GM19239 (cell line): Measurements from ENCODE around the gene NCAPH2.

Experiments
- DNase-seq: peaks from one replicate; pipeline ENCODE4 v3.0.0; 2011; ENCODE audit warnings: low spot score; ENCODE audit not compliant: insufficient read length
- FAIRE-seq: peaks from 2 replicates; lab custom pipeline; 2011; peaks lifted over from hg19 to GRCh38; lab: Jason Lieb, UNC

NCAPH2 gene

DNA sequence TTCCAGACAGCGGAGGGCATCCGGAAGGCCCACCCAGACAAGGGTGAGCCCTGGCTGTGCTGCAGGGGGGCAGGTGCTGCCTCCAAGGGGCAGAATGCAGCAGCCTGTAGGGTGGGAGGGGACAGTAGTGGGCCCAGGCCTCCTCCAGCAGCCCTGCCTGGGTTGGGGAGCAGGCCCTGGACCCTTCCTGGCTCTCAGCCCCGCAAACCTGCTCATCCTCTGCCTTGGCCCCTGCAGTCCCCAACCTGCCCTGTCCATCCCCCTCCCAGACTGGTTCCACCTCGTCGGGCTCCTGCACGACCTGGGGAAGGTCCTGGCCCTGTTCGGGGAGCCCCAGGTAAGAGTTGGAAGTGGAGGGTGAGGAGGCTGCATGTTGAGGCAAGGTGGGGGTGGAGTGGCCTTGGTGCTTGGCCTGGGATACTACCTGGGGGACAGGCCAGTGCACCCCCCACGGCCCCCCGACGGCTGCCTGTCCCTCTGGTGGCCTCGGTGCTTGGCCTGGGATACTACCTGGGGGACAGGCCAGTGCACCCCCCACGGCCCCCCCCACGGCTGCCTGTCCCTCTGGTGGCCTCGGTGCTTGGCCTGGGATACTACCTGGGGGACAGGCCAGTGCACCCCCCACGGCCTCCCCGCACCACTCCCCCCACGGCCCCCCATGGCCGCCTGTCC, 19.9 kb upstream of the NCAPH2 start:
- no peak for FAIRE-seq

DNA sequence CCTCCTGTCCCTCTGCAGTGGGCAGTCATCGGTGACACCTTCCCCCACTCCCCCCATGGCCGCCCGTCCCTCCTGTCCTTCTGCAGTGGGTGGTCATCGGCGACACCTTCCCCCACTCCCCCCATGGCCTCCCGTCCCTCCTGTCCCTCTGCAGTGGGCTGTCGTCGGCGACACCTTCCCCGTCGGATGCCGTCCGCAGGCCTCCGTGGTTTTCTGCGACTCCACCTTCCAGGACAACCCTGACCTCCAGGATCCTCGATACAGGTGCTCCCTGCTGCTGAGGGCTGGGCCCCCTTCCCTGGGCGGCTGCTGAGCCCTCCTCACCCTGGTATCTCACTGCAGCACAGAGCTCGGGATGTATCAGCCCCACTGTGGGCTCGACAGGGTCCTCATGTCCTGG, 19.1 kb upstream of the NCAPH2 start:
- no peak for FAIRE-seq
- DNase-seq: no peak

More for the DNA sequence above, 19.9 kb upstream of the NCAPH2 start:
- no peak for DNase-seq

DNA sequence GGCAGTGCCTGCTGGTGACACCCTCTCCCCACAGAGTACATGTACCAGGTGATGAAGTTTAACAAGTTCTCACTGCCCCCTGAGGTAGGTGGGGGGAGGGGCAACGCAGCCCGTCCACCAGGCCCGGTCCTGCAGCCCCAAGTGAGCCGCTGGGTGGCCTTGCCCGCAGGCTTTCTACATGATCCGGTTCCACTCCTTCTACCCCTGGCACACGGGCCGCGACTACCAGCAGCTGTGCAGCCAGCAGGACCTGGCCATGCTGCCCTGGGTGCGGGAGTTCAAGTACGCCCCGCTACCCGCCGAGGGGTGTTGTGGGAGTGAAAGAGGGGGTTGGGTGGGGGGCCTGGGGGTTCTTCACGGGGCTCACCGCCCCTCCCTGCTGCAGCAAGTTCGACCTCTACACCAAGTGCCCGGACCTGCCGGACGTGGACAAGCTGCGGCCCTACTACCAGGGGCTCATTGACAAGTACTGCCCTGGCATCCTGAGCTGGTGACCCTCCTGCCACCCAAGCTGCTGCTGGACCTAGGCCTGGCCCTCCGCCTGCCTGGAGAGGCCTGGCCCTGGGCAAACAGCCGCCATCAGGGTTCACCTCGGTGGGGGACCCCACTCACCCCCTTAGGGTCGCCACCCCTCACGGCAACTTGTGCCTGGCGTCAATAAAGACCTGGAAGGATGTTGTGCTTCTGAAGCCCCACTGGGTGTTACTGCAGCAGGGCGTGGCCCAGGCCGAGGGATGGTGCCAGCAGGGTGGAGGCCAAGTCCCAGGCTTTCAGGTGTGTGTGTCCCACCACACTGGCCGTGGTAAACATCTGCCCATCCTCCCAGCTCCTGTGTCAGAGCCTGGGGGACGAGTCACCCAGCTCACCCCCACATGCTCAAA, 18.4 kb upstream of the NCAPH2 start:
- no peak for DNase-seq
- FAIRE-seq: no peak

DNA sequence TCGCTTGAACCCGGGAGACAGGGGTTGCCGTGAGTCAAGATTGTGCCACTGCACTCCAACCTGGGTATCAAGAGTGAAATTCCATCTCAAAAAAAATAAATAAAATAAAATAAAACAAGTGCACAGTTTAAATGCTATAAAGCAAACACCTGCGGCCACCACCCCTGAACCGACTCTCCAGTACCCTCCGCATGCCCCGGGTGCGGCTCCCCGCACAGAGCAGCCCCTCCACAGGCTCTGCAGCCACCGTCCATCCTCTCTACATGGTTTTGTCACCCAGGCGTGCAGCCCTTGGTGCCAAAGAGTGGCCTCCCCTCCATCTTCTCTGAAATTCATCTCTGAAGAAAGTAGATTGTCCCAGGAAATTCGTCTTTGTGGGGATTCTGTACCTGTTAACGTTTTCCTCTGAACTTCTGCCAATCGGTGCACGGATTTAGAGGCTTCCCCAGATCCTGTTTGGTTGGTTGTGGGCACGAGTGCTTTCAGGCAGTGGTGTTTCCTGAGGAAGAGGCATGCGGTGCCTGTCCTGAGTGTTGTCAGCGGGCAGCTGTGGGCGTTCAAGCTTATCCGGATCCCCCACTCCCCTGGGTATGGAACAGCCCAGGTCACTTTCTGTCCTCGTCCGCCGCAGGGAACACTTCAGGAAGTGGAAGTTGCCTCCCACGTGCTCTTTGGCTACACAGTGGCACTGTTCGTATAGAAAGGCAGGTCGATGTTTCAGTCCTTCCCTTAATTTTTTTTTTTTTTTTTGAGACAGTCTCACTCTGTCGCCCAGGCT, 17.3 kb upstream of the NCAPH2 start:
- no peak for DNase-seq
- peak; percentile 4 for FAIRE-seq

DNA sequence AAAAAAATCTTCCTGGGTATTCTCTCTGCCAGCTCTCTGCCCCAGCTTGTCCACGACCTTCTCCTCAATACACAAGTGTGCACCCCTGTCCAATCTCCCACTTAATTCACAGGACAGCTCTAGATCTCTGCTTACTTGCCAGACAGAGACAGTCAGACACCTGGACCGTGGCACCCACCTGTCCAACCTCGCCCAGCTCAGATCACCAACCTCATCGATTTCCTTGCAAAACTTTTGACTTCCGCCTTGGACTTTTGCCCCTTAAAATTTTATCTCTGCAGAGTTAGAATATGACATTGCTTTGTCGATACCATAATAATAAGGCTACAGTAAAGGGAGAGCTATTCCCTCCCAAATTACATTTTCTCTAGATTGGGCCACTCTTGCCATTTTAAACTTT, 10.9 kb upstream of the NCAPH2 start:
- FAIRE-seq: no peak

DNA sequence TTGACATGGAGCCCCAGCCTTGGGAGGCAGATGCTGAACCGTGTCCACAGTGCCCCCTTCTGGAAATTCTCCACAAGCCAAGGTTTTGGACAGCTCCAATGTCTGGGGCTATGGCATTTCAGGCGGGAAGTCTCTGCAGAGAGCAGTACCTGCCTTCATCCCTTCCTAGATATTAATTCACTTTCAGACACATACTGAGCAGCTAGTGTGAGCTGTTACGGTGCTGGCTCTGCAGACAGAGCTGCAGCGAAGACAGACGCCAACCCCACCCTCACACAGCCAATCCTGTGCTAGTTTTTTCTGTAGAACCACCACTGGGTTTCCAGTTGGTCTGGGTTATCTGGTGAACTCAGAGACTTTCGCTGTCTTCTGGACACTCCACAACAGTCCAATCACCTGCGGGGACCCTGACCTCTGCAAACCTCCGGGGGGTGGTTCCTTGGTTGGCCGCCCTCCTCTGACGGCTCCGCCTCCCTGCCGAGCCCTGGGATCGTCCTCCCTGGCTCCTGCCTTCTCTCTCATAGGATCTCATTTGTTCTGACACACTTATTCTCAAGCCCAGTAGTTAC, 9.6 kb upstream of the NCAPH2 start:
- peak; percentile 97 for FAIRE-seq
- DNase-seq: no peak

More for the DNA sequence above, 10.9 kb upstream of the NCAPH2 start:
- DNase-seq: no peak

DNA sequence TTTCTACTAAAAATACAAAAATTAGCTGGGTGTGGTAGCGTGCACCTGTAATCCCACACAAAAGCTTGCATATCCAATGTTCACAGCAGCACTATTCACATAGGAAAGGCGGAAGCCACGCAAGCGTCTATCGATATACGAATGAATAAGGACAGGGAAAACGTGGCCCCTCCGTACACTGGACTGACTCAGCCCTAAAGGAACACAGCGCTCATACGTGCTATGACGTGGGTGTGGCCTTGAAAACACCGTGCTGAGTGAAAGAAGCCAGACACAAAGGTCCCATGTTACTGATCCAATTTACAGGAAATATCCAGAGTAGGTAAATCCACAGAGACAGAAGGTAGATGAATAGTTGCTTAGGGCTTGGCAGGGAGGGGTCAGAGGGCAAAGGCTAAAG, 7.6 kb upstream of the NCAPH2 start:
- FAIRE-seq: no peak
- no peak for DNase-seq

DNA sequence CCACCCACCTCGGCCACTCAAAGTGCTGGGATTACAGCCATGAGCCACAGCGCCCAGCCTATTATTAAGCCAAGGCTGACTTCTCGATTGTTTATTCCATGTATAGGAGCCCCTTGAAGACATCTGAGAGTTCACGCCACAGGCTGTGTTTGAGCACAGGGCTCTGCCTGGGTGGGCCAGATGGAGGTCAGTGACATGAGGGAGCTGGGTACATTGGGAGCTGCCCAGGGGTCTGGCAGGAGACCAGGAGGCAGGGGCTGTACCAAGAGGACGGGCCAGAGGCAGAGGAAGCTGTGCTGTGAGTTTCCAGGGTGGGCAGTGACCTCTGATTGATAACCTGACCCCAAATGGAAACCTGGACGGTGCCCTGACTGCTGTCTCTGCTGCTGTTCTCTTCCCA, 5.9 kb upstream of the NCAPH2 start:
- FAIRE-seq (no peak), DNase-seq (no peak)

DNA sequence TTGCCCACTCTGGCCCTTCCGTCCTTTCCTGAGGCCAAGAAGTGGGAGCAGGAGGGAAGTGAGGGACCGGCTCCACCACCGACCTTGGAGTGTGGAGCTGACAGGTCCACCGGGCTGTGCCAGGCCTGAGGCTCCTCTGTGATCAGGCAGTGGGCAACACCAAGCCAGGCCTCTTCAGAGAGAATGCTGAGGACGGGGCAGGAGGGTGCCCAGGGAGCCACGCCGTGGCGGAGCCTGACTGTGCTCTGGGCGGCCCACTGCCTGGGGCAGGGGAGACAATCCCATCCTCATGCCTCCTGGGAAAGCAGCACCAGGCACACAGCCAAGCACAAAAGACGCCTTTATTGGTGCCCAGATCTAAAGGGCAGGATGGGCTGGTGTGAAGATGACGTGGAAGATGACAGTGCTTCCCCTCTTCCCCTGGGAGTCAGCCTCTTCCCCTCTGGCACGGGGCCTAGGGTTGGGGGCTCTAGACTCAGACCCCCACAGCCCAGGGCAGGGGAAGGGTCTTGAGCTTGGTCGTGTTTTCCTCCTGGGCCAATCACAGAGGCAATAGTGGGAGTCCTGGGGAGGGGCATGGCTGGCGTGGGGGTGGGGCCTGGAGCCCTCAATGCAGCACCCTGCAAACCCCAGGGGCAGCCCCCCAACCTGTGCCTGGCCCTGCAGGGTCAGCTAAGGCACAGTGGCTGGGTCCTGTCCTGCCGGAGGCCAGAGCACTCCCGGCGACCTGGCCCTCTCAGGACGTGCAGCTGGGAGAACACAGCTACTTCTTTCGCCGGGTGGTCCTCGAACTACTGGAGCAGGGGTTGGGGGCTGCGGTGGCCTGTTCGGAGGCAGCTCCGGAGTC, 5.2 kb upstream of the NCAPH2 start:
- no peak for DNase-seq
- no peak for FAIRE-seq

DNA sequence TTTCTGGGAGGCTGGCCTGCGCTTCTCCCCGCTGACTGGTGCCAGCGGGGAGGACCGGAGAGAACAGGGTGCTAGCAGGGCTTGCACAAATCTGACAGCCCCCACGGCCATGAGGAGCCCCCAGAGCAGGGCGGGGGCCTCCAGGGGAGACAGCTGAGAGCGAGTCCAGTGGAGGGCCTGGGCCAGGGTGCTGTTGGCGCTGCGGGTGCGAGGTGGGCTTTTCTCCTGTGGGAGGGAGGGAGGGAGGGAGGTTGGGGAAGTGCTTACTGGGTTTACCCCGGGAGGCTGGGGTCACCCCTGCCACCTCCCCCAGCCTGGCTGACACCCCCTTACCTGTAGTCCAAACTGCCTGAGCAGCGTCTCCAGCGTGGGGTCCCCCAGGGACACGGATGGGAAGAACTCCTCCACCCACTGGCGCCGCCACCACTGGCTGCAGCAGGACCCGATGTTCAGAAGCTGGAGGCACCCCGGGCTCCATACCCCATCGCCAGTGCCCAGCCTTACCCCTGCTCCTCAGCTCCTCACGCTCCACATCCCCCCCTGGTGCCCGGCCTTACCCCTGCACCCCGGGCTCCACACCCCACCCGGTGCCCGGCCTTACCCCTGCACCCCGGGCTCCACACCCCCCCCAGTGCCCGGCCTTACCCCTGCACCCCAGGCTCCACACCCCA, 4.4 kb upstream of the NCAPH2 start:
- FAIRE-seq (no peak), DNase-seq (no peak)

DNA sequence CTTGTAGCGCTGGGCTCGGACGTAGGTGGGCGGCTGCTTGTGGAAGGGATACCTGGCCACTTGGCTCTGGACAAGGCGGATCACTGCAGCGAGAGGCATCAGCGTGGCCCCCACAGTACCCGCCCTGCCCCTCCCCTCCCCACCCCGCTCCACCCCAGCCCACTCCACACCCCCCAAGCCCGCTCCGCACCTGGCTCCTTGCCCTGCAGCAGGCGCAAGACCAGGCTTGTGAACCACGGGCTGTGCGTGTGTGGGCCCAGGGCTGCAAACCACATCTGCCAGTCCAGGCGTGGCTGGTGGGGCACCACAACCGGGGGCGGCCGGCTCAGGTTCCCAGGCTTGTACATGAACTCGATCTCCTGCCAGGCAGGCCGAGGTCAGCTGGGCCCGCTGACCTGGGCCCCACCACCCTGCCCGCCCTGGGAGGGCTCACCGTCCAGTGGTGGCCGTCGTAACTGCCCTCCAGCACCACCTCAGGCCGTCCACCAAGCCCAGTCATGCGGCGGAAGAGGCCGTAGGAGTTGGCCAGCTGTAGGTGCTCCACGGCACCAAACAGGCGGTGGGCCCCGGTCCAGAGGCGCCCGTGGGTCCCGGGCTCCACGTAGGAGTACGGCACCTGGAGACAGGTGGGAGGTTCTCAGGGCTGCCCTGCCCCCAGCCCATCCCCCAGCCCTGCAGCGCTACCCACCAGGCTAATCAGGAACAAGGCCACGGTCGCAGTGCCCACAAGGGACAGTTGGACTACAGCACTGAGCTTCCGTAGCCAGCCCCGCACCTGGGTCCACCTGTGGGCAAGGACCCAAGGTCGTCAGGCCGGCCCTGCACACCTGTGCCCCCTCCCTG, 3.4 kb upstream of the NCAPH2 start:
- FAIRE-seq: no peak
- DNase-seq: no peak

DNA sequence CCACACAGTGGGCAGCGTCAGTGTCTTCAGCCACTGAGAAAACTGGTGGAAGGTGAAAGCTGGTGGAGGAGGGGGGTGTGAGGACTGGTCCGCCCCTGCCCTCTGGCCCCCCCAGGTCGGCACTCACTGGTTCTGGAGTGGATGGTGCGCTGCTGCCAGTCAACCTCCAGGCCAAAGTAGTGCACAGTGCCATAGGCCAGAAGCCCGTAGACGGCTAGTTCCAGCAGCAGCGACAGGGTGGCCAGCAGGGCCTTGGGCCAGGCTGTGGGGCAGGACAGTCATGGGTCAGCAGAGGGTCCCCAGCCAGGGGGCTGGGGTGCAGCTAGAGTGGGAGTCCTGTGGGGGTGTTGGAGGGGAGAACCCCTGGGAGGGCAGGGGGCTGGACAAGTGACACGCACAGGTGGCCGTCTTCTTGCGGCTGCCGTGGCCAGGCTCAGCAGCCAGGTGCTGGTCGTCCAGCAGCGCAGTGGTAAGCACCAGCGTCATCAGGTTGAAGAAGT, 2.7 kb upstream of the NCAPH2 start:
- DNase-seq (no peak), FAIRE-seq (no peak)

DNA sequence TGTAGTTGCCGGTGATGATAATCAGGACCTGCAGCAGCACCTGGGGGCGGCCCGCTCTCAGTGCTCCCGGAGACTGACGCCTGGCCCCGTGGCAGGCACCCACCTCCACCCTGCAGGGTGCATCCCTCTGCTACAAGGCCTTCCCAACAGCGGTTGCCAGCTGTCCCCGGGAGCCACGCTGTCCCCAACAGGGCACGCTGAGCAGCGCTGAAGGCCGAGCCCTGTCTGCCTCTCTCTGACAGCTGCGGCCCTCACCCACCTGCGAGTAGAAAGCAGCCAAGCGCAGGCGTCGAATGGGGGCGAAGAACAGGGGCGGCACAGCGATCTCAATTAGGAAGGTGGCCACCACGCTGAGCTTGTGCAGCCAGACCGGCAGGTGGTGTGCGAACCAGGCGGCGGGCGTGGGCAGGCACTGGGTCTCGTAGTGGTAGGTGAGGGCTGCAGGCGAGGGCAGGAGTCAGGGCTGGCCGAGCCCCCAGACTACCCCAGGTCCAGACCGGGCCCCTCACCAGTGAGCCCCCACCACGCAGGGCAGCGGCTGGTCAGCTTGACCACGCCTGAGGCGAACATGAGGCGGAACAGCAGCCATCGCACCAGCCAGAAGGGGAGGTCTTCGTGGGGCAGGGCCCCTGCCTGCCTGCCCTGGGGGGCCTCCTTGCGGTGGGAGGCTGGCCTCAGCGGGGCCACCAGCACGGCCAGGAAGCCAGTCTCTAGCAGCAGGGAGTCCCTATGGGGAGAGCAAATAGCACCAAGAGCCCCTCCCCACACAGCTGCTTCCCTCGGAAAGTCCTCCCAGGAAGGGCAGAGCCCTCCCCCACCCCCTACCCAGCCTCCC, 2.0 kb upstream of the NCAPH2 start:
- no peak for DNase-seq
- no peak for FAIRE-seq

DNA sequence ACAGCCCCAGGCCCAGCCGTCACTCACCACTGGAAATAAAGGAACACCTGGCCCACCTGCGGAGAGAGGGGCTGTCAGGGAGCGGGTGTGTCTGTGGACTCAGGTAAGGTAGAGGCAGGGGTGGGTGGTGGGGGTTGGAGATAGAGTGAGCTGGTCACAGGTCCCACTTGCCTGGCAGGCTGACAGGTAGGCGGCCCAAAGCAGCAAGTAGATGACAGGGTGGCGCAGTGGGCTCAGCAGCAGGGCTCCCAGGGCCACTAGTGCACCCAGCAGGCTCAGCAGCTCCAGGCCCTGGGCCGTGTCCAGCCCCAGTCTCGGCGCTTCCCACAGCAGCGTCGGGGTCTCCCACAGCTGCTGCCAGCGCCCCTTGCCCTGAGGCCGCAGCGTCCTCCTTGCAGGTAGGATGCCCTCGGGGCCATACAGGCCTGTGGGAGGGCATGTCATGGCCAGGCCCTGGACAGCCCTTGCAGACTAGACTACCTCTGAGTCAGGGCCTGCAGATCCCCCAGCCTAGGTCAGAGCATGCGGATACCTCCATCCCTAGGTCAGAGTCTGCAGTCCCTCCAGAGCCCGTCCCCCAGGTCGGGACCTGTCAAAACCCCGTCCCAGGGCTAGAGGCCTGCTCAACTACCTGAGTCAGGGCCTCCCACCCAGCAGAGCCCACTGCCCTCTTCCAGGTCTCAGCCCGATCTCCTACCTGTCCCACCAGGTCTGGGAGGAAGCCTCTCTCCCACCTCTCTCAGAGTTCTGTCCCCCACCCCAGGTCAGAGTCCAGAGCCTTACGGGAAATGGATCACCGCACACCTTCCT, 1.2 kb upstream of the NCAPH2 start:
- DNase-seq: no peak
- FAIRE-seq: no peak

DNA sequence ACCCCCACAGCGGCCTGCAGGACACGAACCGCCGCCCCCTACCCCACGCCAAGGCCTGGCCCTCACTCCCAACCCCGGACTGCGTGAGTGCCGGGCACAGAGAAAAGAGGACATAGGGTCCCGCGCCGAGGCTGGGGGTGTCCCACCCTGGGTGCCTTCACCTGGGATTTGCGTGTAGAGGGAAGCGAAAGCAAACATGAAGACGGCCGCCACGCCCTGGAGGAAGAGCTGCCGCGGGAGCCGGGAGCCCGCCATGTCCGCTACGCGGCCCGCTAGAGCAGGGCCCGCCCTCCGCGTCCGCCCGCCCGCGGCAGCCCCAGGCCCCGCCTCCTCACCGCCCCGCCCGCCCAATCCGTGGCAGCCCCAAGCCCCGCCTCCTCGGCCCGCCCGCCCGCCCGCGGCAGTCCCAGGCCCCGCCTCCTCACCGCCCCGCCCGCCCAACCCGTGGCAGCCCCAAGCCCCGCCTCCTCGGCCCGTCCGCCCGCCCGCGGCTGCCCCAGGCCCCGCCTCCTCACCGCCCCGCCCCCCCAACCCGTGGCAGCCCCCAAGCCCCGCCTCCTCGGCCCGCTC, 518 bp upstream of the NCAPH2 start, which contains the start of gene LMF2:
Gene LMF2, minus strand, starts transcription at position 282 of the 570 bp plus-strand sequence. Its CDS starts 27 bp downstream, at position 255.
- peak; percentile 99 for DNase-seq
- FAIRE-seq: peak; percentile 64

DNA sequence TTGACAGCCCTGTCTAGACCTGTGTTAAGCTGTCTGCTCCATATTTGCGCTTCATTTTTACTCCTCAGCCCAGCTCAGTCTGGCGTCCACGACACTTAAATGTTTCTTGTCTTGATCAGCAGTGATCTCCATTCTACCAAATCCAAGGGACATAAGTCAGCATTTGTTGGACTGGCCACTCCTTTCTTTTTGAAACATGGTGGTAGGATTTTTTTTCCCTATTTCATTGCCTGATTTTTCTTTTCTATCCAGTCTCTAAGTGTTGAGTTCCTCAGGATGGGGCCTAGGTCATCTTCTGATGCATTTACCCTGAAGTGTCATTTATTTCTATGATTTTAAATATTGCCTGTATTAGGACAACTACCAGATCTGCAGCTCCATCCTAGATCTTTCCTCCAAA, 873 bp downstream of the NCAPH2 start:
- FAIRE-seq (no peak), DNase-seq (no peak)
